H1 (cell line): ENCODE data around the gene RPL18A. TPM values are rescaled to one million over a fixed set of nuclear protein-coding genes. Genes with fewer than 3 reads are reported as not detected.

ENCODE experiments used
- BACH1 ChIP-seq: IDR thresholded peaks from 2 replicates; pipeline ENCODE4 v1.6.1; 2012; ENCODE audit warnings: low read length, improper control_type of control experiment
- BCL11A ChIP-seq, 2 experiments: IDR thresholded peaks; one replicate each; pipeline ENCODE4 v1.6.1; 2011; ENCODE audit warnings: low read depth in 2 of 2, low read length in 2 of 2, mild to moderate bottlenecking in 2 of 2
- FOSL1 ChIP-seq: IDR thresholded peaks from 2 replicates; pipeline ENCODE4 v1.6.1; 2011; ENCODE audit warnings: mild to moderate bottlenecking, low read depth, low read length, moderate library complexity; ENCODE audit not compliant: insufficient read depth
- GTF2F1 ChIP-seq: IDR thresholded peaks from 2 replicates; pipeline ENCODE4 v1.6.1; 2012; ENCODE audit warnings: low read depth, low read length, improper control_type of control experiment, borderline replicate concordance
- KDM5A ChIP-seq: fragments of 200-600 bp; IDR thresholded peaks from 2 replicates; pipeline ENCODE4 v1.7.1; 2012; ENCODE audit warnings: mild to moderate bottlenecking, low read length, inconsistent platforms, mixed read lengths
- MAX ChIP-seq: IDR thresholded peaks from 2 replicates; pipeline ENCODE4 v1.6.1; 2012; ENCODE audit warnings: inconsistent platforms
- POLR2AphosphoS5 ChIP-seq: IDR thresholded peaks from 2 replicates; pipeline ENCODE4 v1.6.1; 2011; ENCODE audit warnings: low read depth, low read length
- RBBP5 ChIP-seq: IDR thresholded peaks from 2 replicates; pipeline ENCODE4 v1.7.1; 2012; ENCODE audit warnings: low read depth, mild to moderate bottlenecking, inconsistent platforms, low read length, moderate library complexity, borderline replicate concordance
- TEAD4 ChIP-seq: IDR thresholded peaks from 2 replicates; pipeline ENCODE4 v1.6.1; 2012; ENCODE audit warnings: low read depth, low read length, inconsistent platforms, mixed read lengths
- ZNF274 ChIP-seq: IDR thresholded peaks from 2 replicates; pipeline ENCODE4 v1.7.0; 2012; ENCODE audit warnings: low read length, borderline replicate concordance; ENCODE audit errors: extremely low read depth
- polyA plus RNA-seq, 7 experiments: library from polyadenylated mRNA; depleted of rRNA in 3 of 7; stranded (reverse) in 5 of 7; unstranded in 2 of 7; fragments of >200 nt in 5 of 7; fragments of 200-250 nt in 2 of 7; gene quantifications; 1 replicate in 5 of 7; 2 replicates in 1 of 7; 4 replicates in 1 of 7; pipeline versions ENCODE4 v1.2.1 to v1.2.3, GENCODE V29; 2011 to 2013; ENCODE audit warnings: missing spikeins in 2 of 7, mixed read lengths in 2 of 7
- total RNA-seq: library from RNA; stranded (reverse); fragmentation: NEBNext Ultra II Directional; extraction: Animal tissue kit (Norgen Biotek cat#: 25700); gene quantifications from 2 replicates; pipeline ENCODE4 v1.2.1, GENCODE V29; 2021

The RPL18A gene
- total and polyA plus RNA-seq, 2 of the 8 experiments (the other 6 are each of a cell fraction or from before 2014, with no cell fraction given): 2,749 to 3,938 TPM

- TF ChIP-seq ZNF274 (no peak), MAX (peak; percentile 35), KDM5A (no peak), BACH1 (0 out of 2 replicates have a peak, but pooled peaks have one; percentile 52), GTF2F1 (no peak), FOSL1 (no peak), BCL11A (IDR thresholded peaks at IDR 0.05; ENCODE audit: low read depth in 2 of 2, low read length in 2 of 2) (no peak), POLR2AphosphoS5 (peak; percentile 42; the same call in 1 of the 2 replicates), TEAD4 (peak; percentile 47; the same call in 1 of the 2 replicates), RBBP5 (0 out of 2 replicates have a peak, but pooled peaks have one; percentile 5)
Measured at GRCh38 chr19:17830567-17831418, 28.9 kb upstream of the RPL18A start (continued).
